Neural cell (in vitro differentiated cells): ENCODE measurements around the gene ASRGL1. TPM values are rescaled to one million over a fixed set of nuclear protein-coding genes. Genes with fewer than 3 reads are reported as not detected.

ENCODE experiments used
- H2AFZ ChIP-seq: fragments of 200-600, 300-800 bp; sonication (generic), shearing (Covaris generic); 2 replicates; pipeline ENCODE4 v1.6.0; 2014; ENCODE audit warnings: low read depth, mild to moderate bottlenecking, antibody characterized with exemption, low read length, moderate library complexity
- H3F3A ChIP-seq: fragments of 200-600 bp; shearing (Covaris generic); 2 replicates; pipeline ENCODE4 v1.6.1; 2016; ENCODE audit warnings: mild to moderate bottlenecking, moderate library complexity, mixed read lengths, antibody characterized with exemption, low read length; ENCODE audit not compliant: insufficient read depth, poor library complexity, severe bottlenecking
- H3K27ac ChIP-seq: fragments of 200-600, 300-800 bp; sonication (generic), shearing (Covaris generic); 2 replicates; pipeline ENCODE4 v1.5.1; 2014; ENCODE audit warnings: mild to moderate bottlenecking, low read length, moderate library complexity
- H3K27me3 ChIP-seq: fragments of 300-800, 200-600 bp; sonication (generic), shearing (Covaris generic); 2 replicates; pipeline ENCODE4 v1.6.0; 2014; ENCODE audit warnings: mild to moderate bottlenecking, low read depth, low read length, moderate library complexity; ENCODE audit not compliant: insufficient read depth
- H3K36me3 ChIP-seq: fragments of 300-800, 200-600 bp; sonication (generic), shearing (Covaris generic); 2 replicates; pipeline ENCODE4 v1.5.1; 2014; ENCODE audit warnings: mild to moderate bottlenecking, antibody characterized with exemption, low read length, moderate library complexity; ENCODE audit not compliant: insufficient read depth
- H3K4me2 ChIP-seq: fragments of 300-800, 200-600 bp; sonication (generic), shearing (Covaris generic); 2 replicates; pipeline ENCODE4 v1.6.0; 2014; ENCODE audit warnings: mild to moderate bottlenecking, low read length
- H3K4me3 ChIP-seq: fragments of 300-800, 200-600 bp; sonication (generic), shearing (Covaris generic); 2 replicates; pipeline ENCODE4 v1.5.1; 2014; ENCODE audit warnings: mild to moderate bottlenecking, low read length, moderate library complexity
- H3K79me2 ChIP-seq: fragments of 200-600 bp; shearing (Covaris generic); replicated peaks from 2 replicates; pipeline ENCODE4 v1.6.0; 2014; ENCODE audit warnings: mild to moderate bottlenecking, low read length, moderate library complexity; ENCODE audit not compliant: insufficient read depth
- H3K9ac ChIP-seq: fragments of 300-800, 200-600 bp; sonication (generic), shearing (Covaris generic); 2 replicates; pipeline ENCODE4 v1.6.1; 2016; ENCODE audit warnings: mild to moderate bottlenecking, low read length, mixed read lengths
- H3K9me2 ChIP-seq: fragments of 200-600 bp; shearing (Covaris generic); 2 replicates; pipeline ENCODE4 v1.6.1; 2016; ENCODE audit warnings: mild to moderate bottlenecking, low read length, mixed read lengths; ENCODE audit not compliant: insufficient read depth
- H3K9me3 ChIP-seq: fragments of 200-600, 300-800 bp; sonication (generic), shearing (Covaris generic); 2 replicates; pipeline ENCODE4 v1.6.1; 2016; ENCODE audit warnings: mild to moderate bottlenecking, mixed run types, low read length, moderate library complexity, mixed read lengths
- H4K20me1 ChIP-seq: fragments of 200-600 bp; shearing (Covaris generic); 2 replicates; pipeline ENCODE4 v1.6.1; 2016; ENCODE audit warnings: mild to moderate bottlenecking, mixed run types; ENCODE audit not compliant: insufficient read depth
- EP300 ChIP-seq: fragments of 450-650 bp; conservative IDR thresholded peaks from 2 replicates; pipeline ENCODE4 v1.6.1; 2014; ENCODE audit warnings: antibody characterized with exemption, mild to moderate bottlenecking, moderate library complexity; ENCODE audit not compliant: poor library complexity, severe bottlenecking
- EZH2 ChIP-seq: fragments of 200-600, 300-800 bp; shearing (Covaris generic), sonication (generic); IDR thresholded peaks from 2 replicates; pipeline ENCODE4 v1.6.1; 2014; ENCODE audit warnings: antibody characterized with exemption, low read length, borderline replicate concordance, mild to moderate bottlenecking; ENCODE audit not compliant: insufficient read depth, poor library complexity, severe bottlenecking
- MXI1 ChIP-seq: fragments of 450-650 bp; conservative IDR thresholded peaks from 2 replicates; pipeline ENCODE4 v1.6.1; 2014; ENCODE audit warnings: antibody characterized with exemption, mild to moderate bottlenecking; ENCODE audit not compliant: poor library complexity, severe bottlenecking
- POLR2AphosphoS5 ChIP-seq: IDR thresholded peaks from 2 replicates; pipeline ENCODE4 v1.6.1; 2012
- RAD21 ChIP-seq: fragments of 450-650 bp; conservative IDR thresholded peaks from 2 replicates; pipeline ENCODE4 v1.6.1; 2014; ENCODE audit warnings: antibody characterized with exemption, mild to moderate bottlenecking, moderate library complexity
- SMC3 ChIP-seq: fragments of 450-650 bp; conservative IDR thresholded peaks from 2 replicates; pipeline ENCODE4 v1.6.1; 2014; ENCODE audit warnings: antibody characterized with exemption, mild to moderate bottlenecking, moderate library complexity; ENCODE audit not compliant: poor library complexity
- TAF1 ChIP-seq: IDR thresholded peaks from 2 replicates; pipeline ENCODE4 v1.6.1; 2012; ENCODE audit warnings: low read depth
- polyA plus RNA-seq: library from polyadenylated mRNA; depleted of rRNA; stranded (reverse); fragments of >200 nt; gene quantifications from 2 replicates; pipeline ENCODE4 v1.2.3, GENCODE V29; 2014
- TF ChIP-seq, protein P1 (sequence below): fragments of 450-650 bp; IDR thresholded peaks from 2 replicates; pipeline ENCODE4 v1.5.1; 2014; ENCODE audit warnings: antibody characterized with exemption, mild to moderate bottlenecking, moderate library complexity; ENCODE audit not compliant: poor library complexity, severe bottlenecking
- TF ChIP-seq, protein P2 (sequence below): IDR thresholded peaks from 2 replicates; pipeline ENCODE4 v1.6.1; 2012; ENCODE audit warnings: borderline replicate concordance

The ASRGL1 gene
- polyA plus RNA-seq, 1 donor from 2014 or later: 129 TPM

DNA sequence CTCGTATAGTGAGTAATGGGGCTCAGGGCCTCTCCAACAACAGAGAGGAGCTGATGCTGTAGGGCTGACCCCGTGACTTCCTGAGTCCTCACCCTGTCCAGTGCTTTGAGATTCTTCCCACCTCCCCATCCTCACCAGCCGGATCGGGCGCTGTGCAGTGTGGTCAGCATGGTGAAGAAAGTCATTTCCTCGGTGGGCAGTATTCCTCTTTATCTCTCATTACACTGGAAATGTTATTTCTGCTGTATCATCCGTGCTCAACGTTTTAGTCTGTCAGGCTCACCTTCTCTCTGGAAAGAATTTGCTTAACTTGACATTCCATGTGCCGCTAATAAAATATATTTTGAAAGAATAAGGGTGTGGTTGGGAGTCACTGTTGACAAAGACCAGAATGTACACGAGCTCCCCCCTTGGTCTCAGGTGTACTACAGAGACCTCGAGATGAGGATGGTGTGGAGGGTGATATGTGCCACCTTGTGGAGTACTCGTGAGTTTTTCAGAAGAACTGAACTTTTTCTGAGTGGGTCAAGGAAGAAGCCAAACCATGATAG, 55.9 kb downstream of the ASRGL1 start:
- Histone ChIP-seq H3K4me3 (no peak overlapping the region), H3K79me2 (no peaks in the 10 kb centered on the region), H2AFZ (no peak overlapping the region), H3K27me3 (no peaks in the 10 kb centered on the region), H3K9me3 (no peaks in the 10 kb centered on the region), H3K27ac (no peak overlapping the region), H4K20me1 (no peaks in the 10 kb centered on the region), H3K9ac (no peak overlapping the region), H3K36me3 (no peaks in the 10 kb centered on the region), H3K4me2 (no peak overlapping the region), H3F3A (peaks cover 4% of the 10 kb centered on the region), H3K9me2 (no peaks in the 10 kb centered on the region)
- TF ChIP-seq, protein P1, sequence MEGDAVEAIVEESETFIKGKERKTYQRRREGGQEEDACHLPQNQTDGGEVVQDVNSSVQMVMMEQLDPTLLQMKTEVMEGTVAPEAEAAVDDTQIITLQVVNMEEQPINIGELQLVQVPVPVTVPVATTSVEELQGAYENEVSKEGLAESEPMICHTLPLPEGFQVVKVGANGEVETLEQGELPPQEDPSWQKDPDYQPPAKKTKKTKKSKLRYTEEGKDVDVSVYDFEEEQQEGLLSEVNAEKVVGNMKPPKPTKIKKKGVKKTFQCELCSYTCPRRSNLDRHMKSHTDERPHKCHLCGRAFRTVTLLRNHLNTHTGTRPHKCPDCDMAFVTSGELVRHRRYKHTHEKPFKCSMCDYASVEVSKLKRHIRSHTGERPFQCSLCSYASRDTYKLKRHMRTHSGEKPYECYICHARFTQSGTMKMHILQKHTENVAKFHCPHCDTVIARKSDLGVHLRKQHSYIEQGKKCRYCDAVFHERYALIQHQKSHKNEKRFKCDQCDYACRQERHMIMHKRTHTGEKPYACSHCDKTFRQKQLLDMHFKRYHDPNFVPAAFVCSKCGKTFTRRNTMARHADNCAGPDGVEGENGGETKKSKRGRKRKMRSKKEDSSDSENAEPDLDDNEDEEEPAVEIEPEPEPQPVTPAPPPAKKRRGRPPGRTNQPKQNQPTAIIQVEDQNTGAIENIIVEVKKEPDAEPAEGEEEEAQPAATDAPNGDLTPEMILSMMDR: peak; percentile 15
- no peak for TF ChIP-seq MXI1

DNA sequence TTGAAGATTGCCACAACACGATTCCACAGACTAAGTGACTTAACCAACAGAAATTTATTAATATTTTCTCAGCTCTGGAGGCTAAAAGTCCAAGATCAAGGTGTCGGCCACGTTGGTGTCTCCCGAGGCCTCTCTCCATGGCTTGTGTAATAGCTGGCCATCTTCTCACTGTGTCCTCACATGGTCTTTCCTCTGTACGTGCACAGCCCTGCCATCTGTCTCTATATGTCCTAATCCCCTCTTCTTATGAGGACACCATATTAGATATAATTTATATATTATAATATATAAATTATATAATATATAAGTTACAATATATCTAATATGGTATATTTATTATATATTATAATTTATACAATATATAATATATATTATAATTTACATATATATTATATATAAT, 56.5 kb downstream of the ASRGL1 start:
- no peaks in the 10 kb centered on the region for H4K20me1 ChIP-seq
- H3K9me3 ChIP-seq: no peaks in the 10 kb centered on the region
- H2AFZ ChIP-seq: no peak overlapping the region
- TF ChIP-seq, protein P2, sequence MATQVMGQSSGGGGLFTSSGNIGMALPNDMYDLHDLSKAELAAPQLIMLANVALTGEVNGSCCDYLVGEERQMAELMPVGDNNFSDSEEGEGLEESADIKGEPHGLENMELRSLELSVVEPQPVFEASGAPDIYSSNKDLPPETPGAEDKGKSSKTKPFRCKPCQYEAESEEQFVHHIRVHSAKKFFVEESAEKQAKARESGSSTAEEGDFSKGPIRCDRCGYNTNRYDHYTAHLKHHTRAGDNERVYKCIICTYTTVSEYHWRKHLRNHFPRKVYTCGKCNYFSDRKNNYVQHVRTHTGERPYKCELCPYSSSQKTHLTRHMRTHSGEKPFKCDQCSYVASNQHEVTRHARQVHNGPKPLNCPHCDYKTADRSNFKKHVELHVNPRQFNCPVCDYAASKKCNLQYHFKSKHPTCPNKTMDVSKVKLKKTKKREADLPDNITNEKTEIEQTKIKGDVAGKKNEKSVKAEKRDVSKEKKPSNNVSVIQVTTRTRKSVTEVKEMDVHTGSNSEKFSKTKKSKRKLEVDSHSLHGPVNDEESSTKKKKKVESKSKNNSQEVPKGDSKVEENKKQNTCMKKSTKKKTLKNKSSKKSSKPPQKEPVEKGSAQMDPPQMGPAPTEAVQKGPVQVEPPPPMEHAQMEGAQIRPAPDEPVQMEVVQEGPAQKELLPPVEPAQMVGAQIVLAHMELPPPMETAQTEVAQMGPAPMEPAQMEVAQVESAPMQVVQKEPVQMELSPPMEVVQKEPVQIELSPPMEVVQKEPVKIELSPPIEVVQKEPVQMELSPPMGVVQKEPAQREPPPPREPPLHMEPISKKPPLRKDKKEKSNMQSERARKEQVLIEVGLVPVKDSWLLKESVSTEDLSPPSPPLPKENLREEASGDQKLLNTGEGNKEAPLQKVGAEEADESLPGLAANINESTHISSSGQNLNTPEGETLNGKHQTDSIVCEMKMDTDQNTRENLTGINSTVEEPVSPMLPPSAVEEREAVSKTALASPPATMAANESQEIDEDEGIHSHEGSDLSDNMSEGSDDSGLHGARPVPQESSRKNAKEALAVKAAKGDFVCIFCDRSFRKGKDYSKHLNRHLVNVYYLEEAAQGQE: no peak
- no peaks in the 10 kb centered on the region for H3K27me3 ChIP-seq
- no peaks in the 10 kb centered on the region for H3K36me3 ChIP-seq
- H3K27ac ChIP-seq: no peak overlapping the region
- H3K9me2 ChIP-seq: no peaks in the 10 kb centered on the region
- no peaks in the 10 kb centered on the region for H3K79me2 ChIP-seq
- H3K4me2 ChIP-seq: no peak overlapping the region
- H3K4me3 ChIP-seq: no peak overlapping the region
- no peak overlapping the region for H3K9ac ChIP-seq
- H3F3A ChIP-seq: peaks cover 4% of the 10 kb centered on the region

DNA sequence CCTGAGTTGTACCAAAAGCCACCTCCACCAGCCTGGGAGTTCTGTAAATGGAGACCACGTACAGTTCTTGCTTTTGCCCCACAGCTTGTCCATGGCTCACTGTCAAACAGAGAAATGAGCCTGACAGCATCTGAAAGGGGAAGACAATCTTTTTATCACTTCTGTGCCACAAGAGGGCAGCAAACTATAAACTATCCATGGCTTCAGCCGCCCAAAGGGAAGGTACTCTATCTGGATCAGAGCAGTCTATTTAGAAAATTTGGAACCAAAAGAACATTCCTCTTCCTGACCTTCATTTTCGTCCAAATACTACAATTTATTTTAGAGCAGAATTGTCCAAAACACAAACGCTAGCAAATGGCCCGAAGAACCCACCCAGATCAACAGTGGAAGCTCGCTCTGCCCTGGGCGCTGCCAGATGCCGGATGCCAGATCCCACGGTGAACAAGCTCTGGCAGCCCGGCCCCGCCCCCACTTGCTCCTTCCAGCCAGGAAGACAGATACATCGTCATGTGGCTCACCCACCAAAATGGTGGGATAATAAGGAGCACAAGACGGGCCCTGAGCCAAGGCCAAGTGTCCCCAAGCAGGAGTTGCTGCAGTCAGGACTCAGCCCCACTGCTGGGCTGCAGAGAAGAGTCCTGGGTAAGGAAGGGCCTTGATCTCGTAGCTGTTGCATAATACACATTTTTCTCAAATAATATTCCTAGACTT, 57.7 kb downstream of the ASRGL1 start:
- Histone ChIP-seq H3K9me2 (no peaks in the 10 kb centered on the region), H3K79me2 (no peaks in the 10 kb centered on the region), H3F3A (peaks cover 4% of the 10 kb centered on the region), H3K9me3 (no peaks in the 10 kb centered on the region), H3K27ac (peak overlapping the region; percentile 27), H3K9ac (peak overlapping the region; percentile 38), H2AFZ (no peak overlapping the region), H4K20me1 (no peaks in the 10 kb centered on the region), H3K4me2 (no peak overlapping the region), H3K27me3 (no peaks in the 10 kb centered on the region), H3K4me3 (peak overlapping the region; percentile 26), H3K36me3 (no peaks in the 10 kb centered on the region)
- no peak for TF ChIP-seq EZH2
- TF ChIP-seq, protein P1: peak; percentile 94
- TF ChIP-seq MXI1: peak; percentile 25
- TF ChIP-seq, protein P2: no peak
- TF ChIP-seq TAF1: no peak
- TF ChIP-seq SMC3: peak; percentile 91
- TF ChIP-seq POLR2AphosphoS5: no peak
- TF ChIP-seq EP300: peak; percentile 47
- TF ChIP-seq RAD21: peak; percentile 95
